Measurements from ENCODE around the gene CYP4A22. TPM values are rescaled to one million over a fixed set of nuclear protein-coding genes. Genes with fewer than 3 reads are reported as not detected.

CYP4A22 gene
- total and polyA plus RNA-seq, 9 of the 15 experiments (the other 6 are each of a cell fraction or from before 2014, with no cell fraction given) = 0.07 TPM; not detected in 8

- TF ChIP-seq ZNF232 (CRISPR knock-in tag; IDR thresholded peaks at IDR 0.05) (no peak), SMARCC2 (IDR thresholded peaks at IDR 0.05; ENCODE audit: low read depth) (peak; percentile 100), ZNF766 (CRISPR knock-in tag; conservative IDR thresholded peaks at IDR 0.05) (peak; percentile 99), CHD1 (IDR thresholded peaks at IDR 0.05; ENCODE audit: low read length) (peak; percentile 60), ZNF134 (CRISPR knock-in tag; conservative IDR thresholded peaks at IDR 0.05) (peak; percentile 82), RAD21 (CRISPR knock-in tag; conservative IDR thresholded peaks at IDR 0.05 in 1 of 2, IDR thresholded peaks at IDR 0.05 in 1 of 2) (peak; percentile 14 to 28; a peak in 2 of 4 replicates), CGGBP1 (CRISPR knock-in tag; IDR thresholded peaks at IDR 0.05) (peak; percentile 46; the same call in 1 of the 2 replicates), HOMEZ (CRISPR knock-in tag; IDR thresholded peaks at IDR 0.05) (peak; percentile 88; the same call in 1 of the 2 replicates), ZNF699 (CRISPR knock-in tag; IDR thresholded peaks at IDR 0.05; ENCODE audit: insufficient replicate concordance) (peak; percentile 20), BRCA1 (IDR thresholded peaks at IDR 0.05) (no peak), BRCA1 (CRISPR knock-in tag; IDR thresholded peaks at IDR 0.05) (no peak), ZC3H4 (CRISPR knock-in tag; IDR thresholded peaks at IDR 0.05; ENCODE audit: borderline replicate concordance) (no peak), GATAD2B (IDR thresholded peaks at IDR 0.05; ENCODE audit: borderline replicate concordance) (peak; percentile 99)
- TF ChIP-seq, protein P1, sequence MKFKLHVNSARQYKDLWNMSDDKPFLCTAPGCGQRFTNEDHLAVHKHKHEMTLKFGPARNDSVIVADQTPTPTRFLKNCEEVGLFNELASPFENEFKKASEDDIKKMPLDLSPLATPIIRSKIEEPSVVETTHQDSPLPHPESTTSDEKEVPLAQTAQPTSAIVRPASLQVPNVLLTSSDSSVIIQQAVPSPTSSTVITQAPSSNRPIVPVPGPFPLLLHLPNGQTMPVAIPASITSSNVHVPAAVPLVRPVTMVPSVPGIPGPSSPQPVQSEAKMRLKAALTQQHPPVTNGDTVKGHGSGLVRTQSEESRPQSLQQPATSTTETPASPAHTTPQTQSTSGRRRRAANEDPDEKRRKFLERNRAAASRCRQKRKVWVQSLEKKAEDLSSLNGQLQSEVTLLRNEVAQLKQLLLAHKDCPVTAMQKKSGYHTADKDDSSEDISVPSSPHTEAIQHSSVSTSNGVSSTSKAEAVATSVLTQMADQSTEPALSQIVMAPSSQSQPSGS (CRISPR knock-in tag; IDR thresholded peaks at IDR 0.05) = no peak
- TF ChIP-seq, protein P2, sequence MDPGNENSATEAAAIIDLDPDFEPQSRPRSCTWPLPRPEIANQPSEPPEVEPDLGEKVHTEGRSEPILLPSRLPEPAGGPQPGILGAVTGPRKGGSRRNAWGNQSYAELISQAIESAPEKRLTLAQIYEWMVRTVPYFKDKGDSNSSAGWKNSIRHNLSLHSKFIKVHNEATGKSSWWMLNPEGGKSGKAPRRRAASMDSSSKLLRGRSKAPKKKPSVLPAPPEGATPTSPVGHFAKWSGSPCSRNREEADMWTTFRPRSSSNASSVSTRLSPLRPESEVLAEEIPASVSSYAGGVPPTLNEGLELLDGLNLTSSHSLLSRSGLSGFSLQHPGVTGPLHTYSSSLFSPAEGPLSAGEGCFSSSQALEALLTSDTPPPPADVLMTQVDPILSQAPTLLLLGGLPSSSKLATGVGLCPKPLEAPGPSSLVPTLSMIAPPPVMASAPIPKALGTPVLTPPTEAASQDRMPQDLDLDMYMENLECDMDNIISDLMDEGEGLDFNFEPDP (CRISPR knock-in tag; IDR thresholded peaks at IDR 0.05) = peak; percentile 90
- TF ChIP-seq, protein P3, sequence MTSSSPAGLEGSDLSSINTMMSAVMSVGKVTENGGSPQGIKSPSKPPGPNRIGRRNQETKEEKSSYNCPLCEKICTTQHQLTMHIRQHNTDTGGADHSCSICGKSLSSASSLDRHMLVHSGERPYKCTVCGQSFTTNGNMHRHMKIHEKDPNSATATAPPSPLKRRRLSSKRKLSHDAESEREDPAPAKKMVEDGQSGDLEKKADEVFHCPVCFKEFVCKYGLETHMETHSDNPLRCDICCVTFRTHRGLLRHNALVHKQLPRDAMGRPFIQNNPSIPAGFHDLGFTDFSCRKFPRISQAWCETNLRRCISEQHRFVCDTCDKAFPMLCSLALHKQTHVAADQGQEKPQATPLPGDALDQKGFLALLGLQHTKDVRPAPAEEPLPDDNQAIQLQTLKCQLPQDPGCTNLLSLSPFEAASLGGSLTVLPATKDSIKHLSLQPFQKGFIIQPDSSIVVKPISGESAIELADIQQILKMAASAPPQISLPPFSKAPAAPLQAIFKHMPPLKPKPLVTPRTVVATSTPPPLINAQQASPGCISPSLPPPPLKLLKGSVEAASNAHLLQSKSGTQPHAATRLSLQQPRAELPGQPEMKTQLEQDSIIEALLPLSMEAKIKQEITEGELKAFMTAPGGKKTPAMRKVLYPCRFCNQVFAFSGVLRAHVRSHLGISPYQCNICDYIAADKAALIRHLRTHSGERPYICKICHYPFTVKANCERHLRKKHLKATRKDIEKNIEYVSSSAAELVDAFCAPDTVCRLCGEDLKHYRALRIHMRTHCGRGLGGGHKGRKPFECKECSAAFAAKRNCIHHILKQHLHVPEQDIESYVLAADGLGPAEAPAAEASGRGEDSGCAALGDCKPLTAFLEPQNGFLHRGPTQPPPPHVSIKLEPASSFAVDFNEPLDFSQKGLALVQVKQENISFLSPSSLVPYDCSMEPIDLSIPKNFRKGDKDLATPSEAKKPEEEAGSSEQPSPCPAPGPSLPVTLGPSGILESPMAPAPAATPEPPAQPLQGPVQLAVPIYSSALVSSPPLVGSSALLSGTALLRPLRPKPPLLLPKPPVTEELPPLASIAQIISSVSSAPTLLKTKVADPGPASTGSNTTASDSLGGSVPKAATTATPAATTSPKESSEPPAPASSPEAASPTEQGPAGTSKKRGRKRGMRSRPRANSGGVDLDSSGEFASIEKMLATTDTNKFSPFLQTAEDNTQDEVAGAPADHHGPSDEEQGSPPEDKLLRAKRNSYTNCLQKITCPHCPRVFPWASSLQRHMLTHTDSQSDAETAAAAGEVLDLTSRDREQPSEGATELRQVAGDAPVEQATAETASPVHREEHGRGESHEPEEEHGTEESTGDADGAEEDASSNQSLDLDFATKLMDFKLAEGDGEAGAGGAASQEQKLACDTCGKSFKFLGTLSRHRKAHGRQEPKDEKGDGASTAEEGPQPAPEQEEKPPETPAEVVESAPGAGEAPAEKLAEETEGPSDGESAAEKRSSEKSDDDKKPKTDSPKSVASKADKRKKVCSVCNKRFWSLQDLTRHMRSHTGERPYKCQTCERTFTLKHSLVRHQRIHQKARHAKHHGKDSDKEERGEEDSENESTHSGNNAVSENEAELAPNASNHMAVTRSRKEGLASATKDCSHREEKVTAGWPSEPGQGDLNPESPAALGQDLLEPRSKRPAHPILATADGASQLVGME (CRISPR knock-in tag; IDR thresholded peaks at IDR 0.05) = peak; percentile 85
Measured at GRCh38 chr1:47181095-47181954, 44.1 kb downstream of the CYP4A22 start (continued).

Data from K562 (cell line).